Stomach (tissue), 9 donors: ENCODE results near the gene TRIO. TPM values are rescaled to one million over a fixed set of nuclear protein-coding genes. Genes with fewer than 3 reads are reported as not detected.

Source experiments
- DNase-seq, 2 donors: peaks; one replicate each; pipeline versions ENCODE4 v3.0.0 to v3.0.0-alpha.2; 2013 to 2019
- H3K27ac ChIP-seq, 5 donors: fragments of 200-600 bp in 4 of 5; sonication (generic) in 4 of 5; one replicate each; pipeline ENCODE4 v1.5.1; 2013 to 2019; ENCODE audit warnings: mild to moderate bottlenecking in 1 of 5, moderate library complexity in 1 of 5
- H3K27me3 ChIP-seq, 3 donors: fragments of 200-600 bp; sonication (generic); one replicate each; pipeline ENCODE4 v1.5.1; 2017 to 2019; ENCODE audit warnings: mixed run types in 1 of 3
- H3K36me3 ChIP-seq, 4 donors: fragments of 200-600 bp; sonication (generic); 1 replicate in 3 of 4; 2 replicates in 1 of 4; pipeline ENCODE4 v1.5.1; 2016 to 2019
- H3K4me1 ChIP-seq, 4 donors: fragments of 200-600 bp; sonication (generic); one replicate each; pipeline ENCODE4 v1.5.1; 2016 to 2019
- H3K4me3 ChIP-seq, 4 donors: fragments of 200-600 bp; sonication (generic) in 3 of 4; one replicate each; pipeline ENCODE4 v1.5.1; 2016 to 2019; ENCODE audit warnings: mild to moderate bottlenecking in 1 of 4
- H3K9me3 ChIP-seq, 4 donors: fragments of 200-600 bp; sonication (generic); one replicate each; pipeline ENCODE4 v1.5.1; 2016 to 2019
- EP300 ChIP-seq: sonication (generic); formaldehyde crosslinking; IDR thresholded peaks from one replicate; pipeline ENCODE4 v1.6.1; 2017; ENCODE audit warnings: antibody characterized with exemption
- POLR2A ChIP-seq, 4 donors: fragments of 450-650 bp; IDR thresholded peaks; one replicate each; pipeline ENCODE4 v1.6.1; 2016; ENCODE audit warnings: antibody characterized with exemption in 4 of 4, control low read depth in 2 of 4, mild to moderate bottlenecking in 1 of 4, moderate library complexity in 1 of 4
- POLR2AphosphoS5 ChIP-seq, 3 donors: sonication (generic); formaldehyde crosslinking; IDR thresholded peaks; one replicate each; pipeline ENCODE4 v1.6.1; 2016; ENCODE audit warnings: antibody characterized with exemption in 3 of 3
- WGBS, 5 donors: extraction: QIAGEN DNeasy Blood & Tissue Kit in 3 of 5; methylation state at CpG; one replicate each; pipeline versions ENCODE4 v1.1.5 to v1.1.7; 2013 to 2018; 5-methylcytosine and 5-hydroxymethylcytosine counted together
- intact Hi-C: fragments of 100-400 bp; cut with DNase I; formaldehyde crosslinking; loops from one replicate; pipeline ENCODE4 v1.15.1; 2023; ENCODE audit warnings: low total_unique reads
- polyA plus RNA-seq, 3 donors: library from polyadenylated mRNA; stranded (reverse); fragments of 200-250 nt; gene quantifications; one replicate each; pipeline ENCODE4 v1.2.3, GENCODE V29; 2013
- total RNA-seq, 5 donors: library from RNA; depleted of rRNA; stranded (reverse); fragments of >200 nt; gene quantifications; one replicate each; pipeline versions ENCODE4 v1.1.0 to v1.2.3, GENCODE V29; 2014 to 2016
- TF ChIP-seq, protein P1 (sequence below), 7 experiments: fragments of 450-650 bp in 4 of 7; fragments of 200-600 bp in 3 of 7; sonication (generic) in 3 of 7; IDR thresholded peaks; one replicate each; pipeline ENCODE4 v1.5.1; 2016 to 2019; ENCODE audit warnings: antibody characterized with exemption in 7 of 7, control low read depth in 2 of 7, mild to moderate bottlenecking in 1 of 7
- donor health status: healthy with polysubstance abuse.
- donor health status: Bipolar disorder and iron deficiency.
- donor health status: healthy.

Gene TRIO
- total and polyA plus RNA-seq, 8 donors: 9.9 to 558 (median 127) TPM

DNA sequence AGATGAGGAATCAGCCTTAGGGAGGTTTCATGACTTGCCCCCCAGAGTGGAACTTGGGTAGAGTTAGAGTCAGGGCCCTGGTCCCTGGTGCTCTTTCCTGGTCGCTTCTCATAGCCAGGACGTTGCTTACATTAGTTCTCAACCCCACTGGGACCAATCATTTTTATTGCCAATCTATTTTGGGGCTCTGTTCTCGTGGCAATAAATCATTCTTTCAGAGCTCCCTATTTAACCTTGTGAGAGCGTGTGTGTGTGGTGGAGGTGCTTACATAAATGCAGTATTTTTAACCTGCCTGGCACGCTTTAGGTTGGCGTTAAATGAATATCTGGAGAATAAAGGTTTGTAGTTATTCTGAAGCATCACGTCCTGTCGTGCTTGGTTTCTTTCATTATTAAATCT is 4.1 kb downstream of the TRIO start:
- intact Hi-C loops: loop anchor here (10.0 kb wide), 1 partner anchor 68 kb away; no protein-coding TSS in a partner anchor
- Histone ChIP-seq H3K27me3 (peaks cover 0 to 3% (median 0%) of the 10 kb centered on the region in 3 donors), H3K4me1 (peaks cover 21 to 74% (median 57%) of the 10 kb centered on the region in 4 donors), H3K27ac (peak overlapping the region in 3 of 5 donors; percentile 16 to 97 (median 93)), H3K4me3 (peak overlapping the region in 1 of 4 donors; percentile 92), H3K9me3 (no peaks in the 10 kb centered on the region), H3K36me3 (no peaks in the 10 kb centered on the region)
- no peak for DNase-seq
- TF ChIP-seq, protein P1, sequence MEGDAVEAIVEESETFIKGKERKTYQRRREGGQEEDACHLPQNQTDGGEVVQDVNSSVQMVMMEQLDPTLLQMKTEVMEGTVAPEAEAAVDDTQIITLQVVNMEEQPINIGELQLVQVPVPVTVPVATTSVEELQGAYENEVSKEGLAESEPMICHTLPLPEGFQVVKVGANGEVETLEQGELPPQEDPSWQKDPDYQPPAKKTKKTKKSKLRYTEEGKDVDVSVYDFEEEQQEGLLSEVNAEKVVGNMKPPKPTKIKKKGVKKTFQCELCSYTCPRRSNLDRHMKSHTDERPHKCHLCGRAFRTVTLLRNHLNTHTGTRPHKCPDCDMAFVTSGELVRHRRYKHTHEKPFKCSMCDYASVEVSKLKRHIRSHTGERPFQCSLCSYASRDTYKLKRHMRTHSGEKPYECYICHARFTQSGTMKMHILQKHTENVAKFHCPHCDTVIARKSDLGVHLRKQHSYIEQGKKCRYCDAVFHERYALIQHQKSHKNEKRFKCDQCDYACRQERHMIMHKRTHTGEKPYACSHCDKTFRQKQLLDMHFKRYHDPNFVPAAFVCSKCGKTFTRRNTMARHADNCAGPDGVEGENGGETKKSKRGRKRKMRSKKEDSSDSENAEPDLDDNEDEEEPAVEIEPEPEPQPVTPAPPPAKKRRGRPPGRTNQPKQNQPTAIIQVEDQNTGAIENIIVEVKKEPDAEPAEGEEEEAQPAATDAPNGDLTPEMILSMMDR (IDR thresholded peaks at IDR 0.05): no peak
- no peak for TF ChIP-seq EP300
- TF ChIP-seq POLR2AphosphoS5 (IDR thresholded peaks at IDR 0.05): no peak
- 61 to 86% (median 72%) methylated on average over 8 of the region's 8 CpGs for WGBS, 5 donors

GRCh38 chr5:14148483-14148882 is 5.3 kb downstream of the TRIO start:
- H3K36me3 ChIP-seq: no peaks in the 10 kb centered on the region
- intact Hi-C loops: loop anchor here (10.0 kb wide), 1 partner anchor 66 kb away; no protein-coding TSS in a partner anchor
- H3K9me3 ChIP-seq: no peaks in the 10 kb centered on the region
- H3K4me3 ChIP-seq: no peak overlapping the region
- peaks cover 0 to 3% (median 0%) of the 10 kb centered on the region in 3 donors for H3K27me3 ChIP-seq
- no peak for TF ChIP-seq POLR2AphosphoS5 (IDR thresholded peaks at IDR 0.05)
- TF ChIP-seq, protein P1 (IDR thresholded peaks at IDR 0.05): no peak
- TF ChIP-seq EP300: no peak
- no peak for TF ChIP-seq POLR2A (IDR thresholded peaks at IDR 0.05)
- no peak for DNase-seq
- peaks cover 29 to 81% (median 62%) of the 10 kb centered on the region in 4 donors for H3K4me1 ChIP-seq
- peak overlapping the region in 3 of 5 donors; percentile 1 to 97 (median 21) for H3K27ac ChIP-seq
- WGBS, 5 donors: 78 to 92% (median 90%) methylated on average over 5 of the region's 5 CpGs

DNA sequence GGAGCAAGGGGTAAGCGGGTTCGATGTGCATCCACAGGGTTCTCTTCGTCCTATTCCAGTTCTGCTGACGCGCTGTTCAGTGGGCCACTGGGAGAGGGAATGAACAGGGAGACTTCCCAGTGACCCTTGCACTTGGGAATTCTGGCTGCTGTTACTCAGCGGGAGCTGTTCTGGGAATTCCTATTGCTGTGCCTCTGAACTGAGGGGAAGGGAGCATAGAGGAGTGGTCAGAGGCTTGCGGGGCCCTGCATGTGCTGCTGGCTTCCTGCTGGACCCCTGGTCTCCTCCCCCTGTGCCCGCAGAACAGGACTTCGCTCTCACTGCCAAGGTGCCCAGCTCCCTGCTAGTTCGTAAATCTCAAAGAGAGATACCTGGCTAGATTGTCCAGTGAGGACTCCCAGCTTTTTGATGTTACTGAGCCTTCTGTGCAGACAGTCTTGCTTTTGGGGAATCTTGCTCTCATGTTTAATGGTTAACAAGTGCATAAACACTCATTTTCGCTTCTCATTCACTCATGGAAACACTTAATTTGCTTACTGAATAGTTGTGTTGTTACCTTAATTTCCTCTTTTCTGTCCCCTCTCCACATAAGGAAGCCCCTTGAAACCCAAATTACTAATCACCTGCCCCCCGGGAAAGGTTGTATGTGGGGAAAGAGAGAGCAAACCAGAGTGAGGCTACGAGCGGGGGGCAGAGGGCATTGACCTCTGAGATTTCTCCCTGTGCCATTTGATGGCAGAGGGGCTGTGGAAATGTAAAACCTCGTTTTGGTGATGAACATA is 5.9 kb downstream of the TRIO start:
- Histone ChIP-seq H3K4me3 (no peak overlapping the region), H3K27me3 (peaks cover 0 to 3% (median 0%) of the 10 kb centered on the region in 3 donors), H3K4me1 (peaks cover 34 to 87% (median 68%) of the 10 kb centered on the region in 4 donors), H3K27ac (peak overlapping the region in 3 of 5 donors; percentile 1 to 97 (median 21)), H3K9me3 (no peaks in the 10 kb centered on the region), H3K36me3 (no peaks in the 10 kb centered on the region)
- DNase-seq: no peak
- WGBS, 5 donors: 79 to 86% (median 81%) methylated on average over 15 of the region's 15 CpGs
- TF ChIP-seq EP300: no peak
- TF ChIP-seq, protein P1 (IDR thresholded peaks at IDR 0.05): no peak
- no peak for TF ChIP-seq POLR2AphosphoS5 (IDR thresholded peaks at IDR 0.05)
- TF ChIP-seq POLR2A (IDR thresholded peaks at IDR 0.05): no peak
- intact Hi-C loops: loop anchor here (10.0 kb wide), 1 partner anchor 66 kb away; no protein-coding TSS in a partner anchor

DNA sequence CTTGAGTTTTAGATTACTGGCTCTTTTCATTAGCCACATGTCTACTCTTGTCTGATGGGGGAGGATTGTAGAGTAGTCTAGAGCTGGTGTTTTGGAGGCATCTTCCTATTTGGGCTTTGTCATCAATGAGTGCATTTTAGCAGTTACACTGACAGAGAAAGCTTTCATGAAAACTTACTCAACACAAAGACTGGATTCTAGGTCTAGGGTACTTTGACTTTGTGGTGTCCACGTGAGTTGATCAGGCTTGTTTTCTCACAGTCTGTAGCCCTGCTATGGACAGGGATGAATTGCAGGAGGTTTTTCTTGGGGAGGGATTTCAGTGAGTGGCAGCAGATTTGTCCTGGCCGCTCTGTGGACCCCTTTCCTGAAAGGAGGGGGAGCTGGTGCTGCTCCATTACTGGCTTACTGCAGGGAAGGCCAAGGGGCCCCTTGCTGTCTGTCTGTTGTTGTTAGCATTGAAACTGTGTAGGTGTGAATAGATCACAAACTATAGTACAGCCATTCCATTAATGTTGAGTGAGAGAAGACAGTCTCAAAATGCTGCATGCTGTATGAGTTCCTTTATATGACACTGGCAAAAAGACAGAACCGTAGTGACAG is 6.6 kb downstream of the TRIO start:
- WGBS, 5 donors: 73 to 88% (median 78%) methylated on average over 3 of the region's 3 CpGs
- H3K4me1 ChIP-seq: peaks cover 41 to 94% (median 74%) of the 10 kb centered on the region in 4 donors
- H3K9me3 ChIP-seq: no peaks in the 10 kb centered on the region
- intact Hi-C loops: loop anchor here (10.0 kb wide), 2 partner anchors 65 to 115 kb away; no protein-coding TSS in a partner anchor
- TF ChIP-seq EP300 (no peak), POLR2AphosphoS5 (IDR thresholded peaks at IDR 0.05) (no peak), POLR2A (IDR thresholded peaks at IDR 0.05) (no peak)
- TF ChIP-seq, protein P1 (IDR thresholded peaks at IDR 0.05): no peak
- no peak overlapping the region for H3K4me3 ChIP-seq
- peaks cover 0 to 2% (median 0%) of the 10 kb centered on the region in 3 donors for H3K27me3 ChIP-seq
- H3K27ac ChIP-seq: peak overlapping the region in 1 of 5 donors; percentile 97
- no peaks in the 10 kb centered on the region for H3K36me3 ChIP-seq
- DNase-seq: no peak
